ENCODE results near the gene SLF1. TPM values are rescaled to one million over a fixed set of nuclear protein-coding genes. Genes with fewer than 3 reads are reported as not detected.

The SLF1 gene
- total RNA-seq, 1 experiment from 2014 or later = 22.7 TPM

GRCh38 chr5:94682814-94683520 lies 64.5 kb downstream of the SLF1 start:
- no peaks in the 10 kb centered on the region for H3K36me3 ChIP-seq (replicated peaks; ENCODE audit: control insufficient read depth, insufficient read depth, low read length)
- no peaks in the 10 kb centered on the region for H3K27me3 ChIP-seq (ENCODE audit: control insufficient read depth, insufficient read depth, low read length)
- DNase-seq = no peak
- H3K4me3 ChIP-seq (ENCODE audit: insufficient read depth, low read depth, low read length) = no peak overlapping the region

- no peaks in the 10 kb centered on the region for H3K36me3 ChIP-seq (replicated peaks; ENCODE audit: control insufficient read depth, insufficient read depth, low read length)
- no peaks in the 10 kb centered on the region for H3K27me3 ChIP-seq (ENCODE audit: control insufficient read depth, insufficient read depth, low read length)
- H3K4me3 ChIP-seq (ENCODE audit: insufficient read depth, low read depth, low read length) = no peak overlapping the region
- no peak for DNase-seq
Measured at GRCh38 chr5:94689908-94690307, 71.4 kb downstream of the SLF1 start.

- H3K4me3 ChIP-seq (ENCODE audit: insufficient read depth, low read depth, low read length) = no peak overlapping the region
- no peak for DNase-seq
- H3K36me3 ChIP-seq (replicated peaks; ENCODE audit: control insufficient read depth, insufficient read depth, low read length) = no peaks in the 10 kb centered on the region
- H3K27me3 ChIP-seq (ENCODE audit: control insufficient read depth, insufficient read depth, low read length) = no peaks in the 10 kb centered on the region
Measured at GRCh38 chr5:94690778-94691177, 72.3 kb downstream of the SLF1 start.

- no peak for DNase-seq
- H3K27me3 ChIP-seq (ENCODE audit: control insufficient read depth, insufficient read depth, low read length) = no peaks in the 10 kb centered on the region
- no peak overlapping the region for H3K4me3 ChIP-seq (ENCODE audit: insufficient read depth, low read depth, low read length)
- H3K36me3 ChIP-seq (replicated peaks; ENCODE audit: control insufficient read depth, insufficient read depth, low read length) = no peaks in the 10 kb centered on the region
Measured at GRCh38 chr5:94691291-94691690, 72.8 kb downstream of the SLF1 start.

GRCh38 chr5:94691949-94692348 lies 73.5 kb downstream of the SLF1 start:
- no peaks in the 10 kb centered on the region for H3K36me3 ChIP-seq (replicated peaks; ENCODE audit: control insufficient read depth, insufficient read depth, low read length)
- H3K4me3 ChIP-seq (ENCODE audit: insufficient read depth, low read depth, low read length) = no peak overlapping the region
- no peak for DNase-seq
- H3K27me3 ChIP-seq (ENCODE audit: control insufficient read depth, insufficient read depth, low read length) = no peaks in the 10 kb centered on the region

- H3K27me3 ChIP-seq (ENCODE audit: control insufficient read depth, insufficient read depth, low read length) = no peaks in the 10 kb centered on the region
- no peaks in the 10 kb centered on the region for H3K36me3 ChIP-seq (replicated peaks; ENCODE audit: control insufficient read depth, insufficient read depth, low read length)
- no peak overlapping the region for H3K4me3 ChIP-seq (ENCODE audit: insufficient read depth, low read depth, low read length)
- DNase-seq = no peak
Measured at GRCh38 chr5:94692581-94692980, 74.1 kb downstream of the SLF1 start.

GRCh38 chr5:94693043-94693822 lies 74.8 kb downstream of the SLF1 start:
- Histone ChIP-seq H3K4me3 (ENCODE audit: insufficient read depth, low read depth, low read length) (no peak overlapping the region), H3K36me3 (replicated peaks; ENCODE audit: control insufficient read depth, insufficient read depth, low read length) (no peaks in the 10 kb centered on the region), H3K27me3 (ENCODE audit: control insufficient read depth, insufficient read depth, low read length) (no peaks in the 10 kb centered on the region)
- no peak for DNase-seq

- DNase-seq = no peak
- Histone ChIP-seq H3K4me3 (ENCODE audit: insufficient read depth, low read depth, low read length) (no peak overlapping the region), H3K36me3 (replicated peaks; ENCODE audit: control insufficient read depth, insufficient read depth, low read length) (no peaks in the 10 kb centered on the region), H3K27me3 (ENCODE audit: control insufficient read depth, insufficient read depth, low read length) (no peaks in the 10 kb centered on the region)
Measured at GRCh38 chr5:94693845-94694370, 75.4 kb downstream of the SLF1 start.

GRCh38 chr5:94694671-94695070 lies 76.2 kb downstream of the SLF1 start:
- H3K27me3 ChIP-seq (ENCODE audit: control insufficient read depth, insufficient read depth, low read length) = no peaks in the 10 kb centered on the region
- DNase-seq = no peak
- H3K36me3 ChIP-seq (replicated peaks; ENCODE audit: control insufficient read depth, insufficient read depth, low read length) = no peaks in the 10 kb centered on the region
- no peak overlapping the region for H3K4me3 ChIP-seq (ENCODE audit: insufficient read depth, low read depth, low read length)

- DNase-seq = no peak
- no peaks in the 10 kb centered on the region for H3K36me3 ChIP-seq (replicated peaks; ENCODE audit: control insufficient read depth, insufficient read depth, low read length)
- H3K4me3 ChIP-seq (ENCODE audit: insufficient read depth, low read depth, low read length) = no peak overlapping the region
- no peaks in the 10 kb centered on the region for H3K27me3 ChIP-seq (ENCODE audit: control insufficient read depth, insufficient read depth, low read length)
Measured at GRCh38 chr5:94698197-94698596, 79.7 kb downstream of the SLF1 start.

GRCh38 chr5:94699562-94699961 lies 81.1 kb downstream of the SLF1 start:
- no peak overlapping the region for H3K4me3 ChIP-seq (ENCODE audit: insufficient read depth, low read depth, low read length)
- no peak for DNase-seq
- H3K36me3 ChIP-seq (replicated peaks; ENCODE audit: control insufficient read depth, insufficient read depth, low read length) = no peaks in the 10 kb centered on the region
- no peaks in the 10 kb centered on the region for H3K27me3 ChIP-seq (ENCODE audit: control insufficient read depth, insufficient read depth, low read length)

- Histone ChIP-seq H3K4me3 (ENCODE audit: insufficient read depth, low read depth, low read length) (no peak overlapping the region), H3K27me3 (ENCODE audit: control insufficient read depth, insufficient read depth, low read length) (no peaks in the 10 kb centered on the region), H3K36me3 (replicated peaks; ENCODE audit: control insufficient read depth, insufficient read depth, low read length) (no peaks in the 10 kb centered on the region)
- DNase-seq = no peak
Measured at GRCh38 chr5:94700592-94700991, 82.1 kb downstream of the SLF1 start.

- no peaks in the 10 kb centered on the region for H3K36me3 ChIP-seq (replicated peaks; ENCODE audit: control insufficient read depth, insufficient read depth, low read length)
Measured at GRCh38 chr5:94702729-94703128, 84.3 kb downstream of the SLF1 start.

GRCh38 chr5:94705427-94705826 lies 87.0 kb downstream of the SLF1 start:
- H3K4me3 ChIP-seq (ENCODE audit: insufficient read depth, low read depth, low read length) = no peak overlapping the region
- no peaks in the 10 kb centered on the region for H3K27me3 ChIP-seq (ENCODE audit: control insufficient read depth, insufficient read depth, low read length)
- no peak for DNase-seq
- H3K36me3 ChIP-seq (replicated peaks; ENCODE audit: control insufficient read depth, insufficient read depth, low read length) = no peaks in the 10 kb centered on the region

More at GRCh38 chr5:94702729-94703128, 84.3 kb downstream of the SLF1 start:
- Histone ChIP-seq H3K4me3 (ENCODE audit: insufficient read depth, low read depth, low read length) (no peak overlapping the region), H3K27me3 (ENCODE audit: control insufficient read depth, insufficient read depth, low read length) (no peaks in the 10 kb centered on the region)
- DNase-seq = no peak

- 0 out of 2 replicates have a peak, but pooled peaks cover 2% of the 10 kb centered on the region for H3K36me3 ChIP-seq (replicated peaks; ENCODE audit: control insufficient read depth, insufficient read depth, low read length)
- no peaks in the 10 kb centered on the region for H3K27me3 ChIP-seq (ENCODE audit: control insufficient read depth, insufficient read depth, low read length)
- no peak for DNase-seq
- no peak overlapping the region for H3K4me3 ChIP-seq (ENCODE audit: insufficient read depth, low read depth, low read length)
Measured at GRCh38 chr5:94707359-94707758, 88.9 kb downstream of the SLF1 start.
